Measurements from ENCODE around the gene AUTS2.

The AUTS2 gene

GRCh38 chr7:70587739-70588138, 989.5 kb downstream of the AUTS2 start:
- H3K4me3 ChIP-seq (replicated peaks in 1 of 2; ENCODE audit: low read depth in 2 of 2, low read length in 2 of 2), result no peak overlapping the region
- DNase-seq (ENCODE audit: low read depth in 2 of 2), result no peak
- TF ChIP-seq, protein P1, sequence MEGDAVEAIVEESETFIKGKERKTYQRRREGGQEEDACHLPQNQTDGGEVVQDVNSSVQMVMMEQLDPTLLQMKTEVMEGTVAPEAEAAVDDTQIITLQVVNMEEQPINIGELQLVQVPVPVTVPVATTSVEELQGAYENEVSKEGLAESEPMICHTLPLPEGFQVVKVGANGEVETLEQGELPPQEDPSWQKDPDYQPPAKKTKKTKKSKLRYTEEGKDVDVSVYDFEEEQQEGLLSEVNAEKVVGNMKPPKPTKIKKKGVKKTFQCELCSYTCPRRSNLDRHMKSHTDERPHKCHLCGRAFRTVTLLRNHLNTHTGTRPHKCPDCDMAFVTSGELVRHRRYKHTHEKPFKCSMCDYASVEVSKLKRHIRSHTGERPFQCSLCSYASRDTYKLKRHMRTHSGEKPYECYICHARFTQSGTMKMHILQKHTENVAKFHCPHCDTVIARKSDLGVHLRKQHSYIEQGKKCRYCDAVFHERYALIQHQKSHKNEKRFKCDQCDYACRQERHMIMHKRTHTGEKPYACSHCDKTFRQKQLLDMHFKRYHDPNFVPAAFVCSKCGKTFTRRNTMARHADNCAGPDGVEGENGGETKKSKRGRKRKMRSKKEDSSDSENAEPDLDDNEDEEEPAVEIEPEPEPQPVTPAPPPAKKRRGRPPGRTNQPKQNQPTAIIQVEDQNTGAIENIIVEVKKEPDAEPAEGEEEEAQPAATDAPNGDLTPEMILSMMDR (IDR thresholded peaks at IDR 0.05; ENCODE audit: low read depth, low read length), result no peak

- no peak for DNase-seq (ENCODE audit: low read depth in 2 of 2)
- H3K4me3 ChIP-seq (replicated peaks in 1 of 2; ENCODE audit: low read depth in 2 of 2, low read length in 2 of 2), result no peak overlapping the region
- TF ChIP-seq, protein P1 (IDR thresholded peaks at IDR 0.05; ENCODE audit: low read depth, low read length), result no peak
These were observed 990.1 kb downstream of the AUTS2 start for GRCh38 chr7:70588191-70588921.

DNA sequence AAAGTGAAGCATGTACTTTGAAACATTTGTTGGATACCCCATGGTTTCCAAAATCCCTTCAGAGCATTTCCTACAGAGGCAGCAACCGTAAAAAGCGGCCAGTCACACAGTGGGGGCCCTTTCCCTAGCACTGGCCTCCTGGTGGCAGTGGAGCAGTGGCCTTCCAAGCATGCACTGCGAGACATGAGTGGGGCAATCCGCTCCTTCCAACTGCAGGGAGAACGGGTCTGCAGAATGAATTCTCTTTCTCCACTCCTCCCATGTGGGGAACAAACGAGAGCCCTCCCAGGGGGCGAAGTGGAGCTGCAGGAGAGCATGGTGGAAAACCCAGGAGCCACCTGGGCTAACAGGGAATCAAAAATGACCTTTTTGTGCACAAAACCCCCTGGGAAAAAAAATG, 990.7 kb downstream of the AUTS2 start:
- DNase-seq (ENCODE audit: low read depth in 2 of 2), result no peak
- TF ChIP-seq, protein P1 (IDR thresholded peaks at IDR 0.05; ENCODE audit: low read depth, low read length), result no peak
- no peak overlapping the region for H3K4me3 ChIP-seq (replicated peaks in 1 of 2; ENCODE audit: low read depth in 2 of 2, low read length in 2 of 2)

DNA sequence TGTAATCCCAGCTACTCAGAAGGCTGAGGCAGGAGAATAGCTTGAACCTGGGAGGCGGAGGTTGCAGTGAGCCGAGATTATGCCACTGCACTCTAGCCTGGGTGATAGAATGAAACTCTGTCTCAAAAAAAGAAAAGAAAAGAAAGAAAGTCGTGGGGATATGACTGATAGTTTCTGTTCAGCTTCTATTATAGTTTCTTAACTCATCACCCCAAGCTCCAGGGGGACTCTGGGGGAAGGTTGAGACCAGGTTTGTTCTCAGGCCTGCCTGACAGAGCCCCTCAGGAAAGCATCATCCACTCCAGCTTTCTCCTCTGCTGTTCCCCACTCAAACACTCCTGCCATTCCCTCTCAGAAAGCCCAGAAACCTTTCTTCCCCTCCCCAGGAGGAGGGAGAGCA, 991.3 kb downstream of the AUTS2 start:
- no peak for DNase-seq (ENCODE audit: low read depth in 2 of 2)
- TF ChIP-seq, protein P1 (IDR thresholded peaks at IDR 0.05; ENCODE audit: low read depth, low read length), result no peak
- H3K4me3 ChIP-seq (replicated peaks in 1 of 2; ENCODE audit: low read depth in 2 of 2, low read length in 2 of 2), result no peak overlapping the region

GRCh38 chr7:70590126-70590854, 992.0 kb downstream of the AUTS2 start:
- no peak overlapping the region for H3K4me3 ChIP-seq (replicated peaks in 1 of 2; ENCODE audit: low read depth in 2 of 2, low read length in 2 of 2)
- no peak for DNase-seq (ENCODE audit: low read depth in 2 of 2)
- TF ChIP-seq, protein P1 (IDR thresholded peaks at IDR 0.05; ENCODE audit: low read depth, low read length), result no peak

DNA sequence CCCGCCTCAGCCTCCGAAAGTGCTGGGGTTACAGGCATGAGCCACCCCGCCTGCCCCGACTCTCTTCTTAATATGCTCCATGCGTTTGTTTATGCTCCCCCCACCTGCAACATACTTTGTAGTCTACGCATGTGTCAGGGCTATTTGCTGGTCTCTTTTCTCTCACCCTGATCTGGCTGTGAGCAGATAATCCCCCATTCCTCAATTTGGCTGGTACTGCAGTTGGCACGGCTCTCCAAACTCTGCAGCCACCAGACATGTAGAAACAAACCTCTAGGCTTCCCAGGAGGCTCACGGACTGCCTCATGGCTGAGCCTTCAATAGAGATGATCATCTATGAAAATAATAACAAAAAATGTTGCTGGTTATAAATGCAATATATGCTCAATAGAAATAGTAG, 993.4 kb downstream of the AUTS2 start:
- TF ChIP-seq, protein P1 (IDR thresholded peaks at IDR 0.05; ENCODE audit: low read depth, low read length), result no peak
- no peak for DNase-seq (ENCODE audit: low read depth in 2 of 2)
- no peak overlapping the region for H3K4me3 ChIP-seq (replicated peaks in 1 of 2; ENCODE audit: low read depth in 2 of 2, low read length in 2 of 2)
